Lower lobe of right lung (tissue), 2 donors: ENCODE measurements around the gene COL1A1. TPM values are rescaled to one million over a fixed set of nuclear protein-coding genes. Genes with fewer than 3 reads are reported as not detected.

Experiments used
- ATAC-seq, 2 donors: fragments of 200-7000 bp; cut with Tn5 transposase; one replicate each; pipeline ENCODE4 v1.9.1; 2020 to 2022; ENCODE audit warnings: mild to moderate bottlenecking in 2 of 2, moderate library complexity in 2 of 2
- DNase-seq: peaks from one replicate; pipeline ENCODE4 v3.0.0-alpha.2; 2020
- H3K27ac ChIP-seq: fragments of 200-600 bp; one replicate; pipeline ENCODE4 v1.8.0; 2022
- H3K27me3 ChIP-seq: fragments of 200-600 bp; one replicate; pipeline ENCODE4 v1.8.0; 2022; ENCODE audit warnings: low read depth
- H3K36me3 ChIP-seq: fragments of 200-600 bp; one replicate; pipeline ENCODE4 v1.8.0; 2022; ENCODE audit warnings: mild to moderate bottlenecking
- H3K4me1 ChIP-seq: fragments of 200-600 bp; one replicate; pipeline ENCODE4 v1.8.0; 2022
- H3K4me3 ChIP-seq: fragments of 200-600 bp; one replicate; pipeline ENCODE4 v1.8.0; 2022; ENCODE audit warnings: mild to moderate bottlenecking
- H3K9me3 ChIP-seq: fragments of 200-600 bp; one replicate; pipeline ENCODE4 v1.8.0; 2022
- intact Hi-C: fragments of 100-400 bp; cut with DNase I; formaldehyde crosslinking; loops from one replicate; pipeline ENCODE4 v1.11.0; 2022
- long read RNA-seq: library from polyadenylated mRNA; unstranded; transcript quantifications from one replicate; pipeline ENCODE4 v2.0.0, GENCODE V29; 2021
- total RNA-seq: library from RNA; stranded (reverse); fragmentation: NEBNext Ultra II Directional; extraction: Animal tissue kit (Norgen Biotek cat#: 25700); gene quantifications from one replicate; pipeline ENCODE4 v1.2.1, GENCODE V29; 2021
- TF ChIP-seq, protein P1 (sequence below): fragments of 200-600 bp; IDR thresholded peaks from one replicate; pipeline ENCODE4 v1.8.0; 2022; ENCODE audit warnings: antibody characterized with exemption, mild to moderate bottlenecking
- donor health status: DM: no; HTN: yes; CAD: no; lungs with severe emphysema.

Gene COL1A1
- total RNA-seq, result 142 TPM
- long read RNA-seq, full-length matches to known transcripts, result 76 of 206 reads
- long read RNA-seq, partial matches to known transcripts, result 114 of 206 reads
- long read RNA-seq, other reads (novel, unspliced or antisense), result 16 of 206 reads

DNA sequence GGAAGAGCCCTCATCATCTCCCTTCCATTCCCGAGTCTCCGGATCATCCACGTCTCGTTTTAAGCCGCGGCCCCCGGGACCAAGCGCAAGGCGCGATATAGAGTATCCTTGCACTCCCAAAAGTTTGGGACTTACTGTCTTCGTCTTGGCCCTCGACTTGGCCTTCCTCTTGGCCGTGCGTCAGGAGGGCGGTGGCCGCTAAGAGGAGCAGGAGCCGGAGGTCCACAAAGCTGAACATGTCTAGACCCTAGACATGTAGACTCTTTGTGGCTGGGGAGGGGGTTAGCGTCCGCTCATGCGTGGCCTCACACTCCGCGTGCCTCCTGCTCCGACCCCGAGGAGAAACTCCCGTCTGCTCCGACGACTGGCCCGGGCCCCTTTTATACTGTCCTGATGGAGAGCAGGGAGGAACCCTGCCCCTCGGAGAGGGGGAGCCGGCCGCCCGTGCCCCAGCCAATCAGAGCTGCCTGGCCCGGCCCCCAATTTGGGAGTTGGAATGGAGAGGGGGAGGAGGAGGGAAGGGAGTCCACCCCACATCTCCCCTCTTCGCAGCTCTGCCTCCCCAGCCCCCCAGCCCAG lies at the start of gene COL1A1:
Gene COL1A1 (minus strand): TSS at position 356 of the 579 bp plus-strand sequence. CDS start 118 bp downstream, at position 238.
- TF ChIP-seq, protein P1, sequence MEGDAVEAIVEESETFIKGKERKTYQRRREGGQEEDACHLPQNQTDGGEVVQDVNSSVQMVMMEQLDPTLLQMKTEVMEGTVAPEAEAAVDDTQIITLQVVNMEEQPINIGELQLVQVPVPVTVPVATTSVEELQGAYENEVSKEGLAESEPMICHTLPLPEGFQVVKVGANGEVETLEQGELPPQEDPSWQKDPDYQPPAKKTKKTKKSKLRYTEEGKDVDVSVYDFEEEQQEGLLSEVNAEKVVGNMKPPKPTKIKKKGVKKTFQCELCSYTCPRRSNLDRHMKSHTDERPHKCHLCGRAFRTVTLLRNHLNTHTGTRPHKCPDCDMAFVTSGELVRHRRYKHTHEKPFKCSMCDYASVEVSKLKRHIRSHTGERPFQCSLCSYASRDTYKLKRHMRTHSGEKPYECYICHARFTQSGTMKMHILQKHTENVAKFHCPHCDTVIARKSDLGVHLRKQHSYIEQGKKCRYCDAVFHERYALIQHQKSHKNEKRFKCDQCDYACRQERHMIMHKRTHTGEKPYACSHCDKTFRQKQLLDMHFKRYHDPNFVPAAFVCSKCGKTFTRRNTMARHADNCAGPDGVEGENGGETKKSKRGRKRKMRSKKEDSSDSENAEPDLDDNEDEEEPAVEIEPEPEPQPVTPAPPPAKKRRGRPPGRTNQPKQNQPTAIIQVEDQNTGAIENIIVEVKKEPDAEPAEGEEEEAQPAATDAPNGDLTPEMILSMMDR, result no peak
- no peak for DNase-seq
- H3K27me3 ChIP-seq, result peaks cover 35% of the 10 kb centered on the region
- peaks cover 20% of the 10 kb centered on the region for H3K36me3 ChIP-seq
- intact Hi-C loops, result loop anchor here (10.0 kb wide), 1 partner anchor 63 kb away; no protein-coding TSS in a partner anchor
- peak within 1 kb of the TSS; percentile 57 for H3K4me3 ChIP-seq
- peak within 1 kb of the TSS; percentile 79 for H3K27ac ChIP-seq
- no peaks in the 10 kb centered on the region for H3K9me3 ChIP-seq
- H3K4me1 ChIP-seq, result peaks cover 51% of the 10 kb centered on the region
- peak in 1 of 2 donors; percentile 6 for ATAC-seq

DNA sequence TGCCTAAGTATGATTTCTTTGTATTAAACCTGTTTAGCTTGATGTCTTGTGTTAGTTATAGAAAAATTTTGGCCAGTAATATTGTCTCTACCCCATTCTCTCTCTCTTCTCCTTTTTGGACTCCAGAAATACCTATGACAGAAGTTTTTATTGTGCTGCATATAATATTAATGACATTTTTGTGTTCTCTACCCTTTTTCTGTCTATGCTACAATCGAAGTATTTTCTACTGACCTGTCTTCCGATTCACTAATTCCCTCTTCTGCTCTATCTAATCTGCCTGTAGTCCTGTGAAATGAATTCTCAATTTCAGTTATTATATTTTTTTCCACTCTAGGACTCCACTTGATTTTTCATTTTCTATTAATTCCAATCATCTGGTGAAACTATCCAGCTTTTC lies 46.8 kb upstream of the COL1A1 start:
- Histone ChIP-seq H3K9me3 (peaks cover 3% of the 10 kb centered on the region), H3K4me3 (no peak overlapping the region), H3K27ac (no peak overlapping the region), H3K27me3 (no peaks in the 10 kb centered on the region), H3K4me1 (no peaks in the 10 kb centered on the region), H3K36me3 (no peaks in the 10 kb centered on the region)
- ATAC-seq (no peak), DNase-seq (no peak)
- TF ChIP-seq, protein P1, result no peak
- intact Hi-C loops, result no loop called here

DNA sequence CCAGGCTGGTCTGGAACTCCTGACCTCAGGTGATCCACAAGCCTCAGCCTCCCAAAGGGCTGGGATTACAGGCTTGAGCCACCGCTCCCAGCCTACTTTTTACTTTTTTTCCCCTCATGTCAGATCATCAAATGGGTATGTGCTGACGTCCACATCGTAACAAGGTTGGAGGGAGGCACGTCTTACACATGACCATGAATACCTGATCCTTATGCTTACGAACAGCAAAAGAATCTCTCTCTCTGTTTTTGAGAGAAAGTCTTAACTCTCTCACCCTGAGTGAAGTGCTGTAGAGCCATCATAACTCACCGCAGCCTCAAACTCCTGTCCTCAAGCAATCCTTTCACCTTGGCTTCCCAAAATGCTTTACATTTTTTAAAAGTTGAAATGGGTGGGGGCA lies 43.3 kb upstream of the COL1A1 start:
- Histone ChIP-seq H3K36me3 (no peaks in the 10 kb centered on the region), H3K27ac (no peak overlapping the region), H3K4me1 (no peaks in the 10 kb centered on the region), H3K9me3 (peaks cover 3% of the 10 kb centered on the region), H3K27me3 (no peaks in the 10 kb centered on the region), H3K4me3 (no peak overlapping the region)
- TF ChIP-seq, protein P1, result no peak
- ATAC-seq (no peak), DNase-seq (no peak)
- intact Hi-C loops, result no loop called here

DNA sequence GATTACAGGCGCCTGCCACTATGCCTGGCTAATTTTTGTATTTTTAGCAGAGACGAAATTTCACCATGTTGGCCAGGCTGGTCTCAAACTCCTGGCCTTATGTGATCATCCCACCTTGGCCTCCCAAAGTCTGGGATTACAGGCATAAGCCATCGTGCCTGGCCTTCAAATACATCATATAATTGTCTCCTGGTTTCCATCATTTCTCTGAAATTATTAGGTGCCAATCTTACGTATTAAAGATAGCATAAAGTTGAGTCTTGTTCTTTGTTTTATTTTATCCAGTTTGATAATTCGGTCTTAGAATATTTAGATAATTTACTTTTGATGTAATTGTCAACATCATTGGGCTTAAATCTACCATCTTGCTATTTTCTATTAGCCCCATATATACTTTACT lies 40.0 kb upstream of the COL1A1 start:
- no peak for ATAC-seq
- intact Hi-C loops, result no loop called here
- H3K9me3 ChIP-seq, result no peaks in the 10 kb centered on the region
- no peaks in the 10 kb centered on the region for H3K36me3 ChIP-seq
- TF ChIP-seq, protein P1, result no peak
- DNase-seq, result no peak
- H3K4me3 ChIP-seq, result no peak overlapping the region
- no peaks in the 10 kb centered on the region for H3K27me3 ChIP-seq
- H3K27ac ChIP-seq, result no peak overlapping the region
- H3K4me1 ChIP-seq, result no peaks in the 10 kb centered on the region

DNA sequence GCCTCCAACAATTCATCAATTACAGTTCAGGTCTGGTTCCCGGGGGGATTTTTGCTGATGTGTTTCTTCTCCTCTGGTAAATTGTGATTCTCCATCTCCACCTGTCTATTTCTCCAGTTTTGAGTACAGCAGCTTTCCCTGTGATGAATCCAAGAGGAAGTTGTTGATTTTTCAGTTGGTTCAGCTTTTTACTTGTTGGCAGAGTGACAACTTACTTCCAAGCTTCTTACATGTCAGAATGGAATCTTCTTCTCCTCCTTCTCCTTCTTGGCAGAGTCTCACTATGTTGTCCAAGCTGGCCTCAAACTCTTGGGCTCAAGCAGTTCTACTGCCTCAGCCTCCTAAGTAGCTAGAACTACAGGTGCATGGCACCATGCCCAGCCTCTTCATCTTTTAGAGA lies 39.4 kb upstream of the COL1A1 start:
- Histone ChIP-seq H3K27me3 (no peaks in the 10 kb centered on the region), H3K4me1 (no peaks in the 10 kb centered on the region), H3K27ac (no peak overlapping the region), H3K36me3 (no peaks in the 10 kb centered on the region), H3K4me3 (no peak overlapping the region), H3K9me3 (no peaks in the 10 kb centered on the region)
- ATAC-seq (no peak), DNase-seq (no peak)
- TF ChIP-seq, protein P1, result no peak
- intact Hi-C loops, result no loop called here
